Brain microvascular endothelial cell (primary cell): Measurements from ENCODE around the gene RPL39L.

ENCODE experiments used
- DNase-seq: peaks from one replicate; pipeline ENCODE4 v3.0.0-alpha.2; 2020
- H3K27ac ChIP-seq: fragments of 250-450 bp; sonication (Bioruptor Pico); 2 replicates; pipeline ENCODE4 v1.5.1; 2020; ENCODE audit warnings: mild to moderate bottlenecking, moderate library complexity
- H3K27me3 ChIP-seq: fragments of 250-450 bp; sonication (Bioruptor Pico); replicated peaks from 2 replicates; pipeline ENCODE4 v1.5.1; 2020; ENCODE audit warnings: mild to moderate bottlenecking
- H3K36me3 ChIP-seq: fragments of 250-450 bp; sonication (Bioruptor Pico); replicated peaks from 2 replicates; pipeline ENCODE4 v1.5.1; 2020; ENCODE audit warnings: mild to moderate bottlenecking
- H3K4me3 ChIP-seq: 2 replicates; pipeline ENCODE4 v1.5.1; 2011; ENCODE audit warnings: low read depth, mild to moderate bottlenecking, control low read depth, low read length, moderate library complexity
- CTCF ChIP-seq: IDR thresholded peaks from 2 replicates; pipeline ENCODE4 v1.5.1; 2011; ENCODE audit warnings: low read depth, mild to moderate bottlenecking, moderate library complexity, low read length, control low read depth, inconsistent platforms; ENCODE audit errors: missing control alignments
- in situ Hi-C: cut with HindIII; loops from 2 replicates; pipeline ENCODE4 v1.10.0; 2017; ENCODE audit warnings: low sequenced_read_pairs, low pct_ligation_motif_present

Gene RPL39L

GRCh38 chr3:187104933-187105332 is 34.4 kb downstream of the RPL39L start:
- Histone ChIP-seq H3K27me3 (no peaks in the 10 kb centered on the region), H3K4me3 (no peak overlapping the region), H3K27ac (no peak overlapping the region), H3K36me3 (no peaks in the 10 kb centered on the region)
- in situ Hi-C loops: no loop called here
- no peak for DNase-seq
- no peak for TF ChIP-seq CTCF

GRCh38 chr3:187104342-187104741 is 35.0 kb downstream of the RPL39L start:
- DNase-seq: no peak
- Histone ChIP-seq H3K36me3 (no peaks in the 10 kb centered on the region), H3K4me3 (no peak overlapping the region), H3K27me3 (no peaks in the 10 kb centered on the region), H3K27ac (no peak overlapping the region)
- no peak for TF ChIP-seq CTCF
- in situ Hi-C loops: no loop called here

GRCh38 chr3:187103251-187103650 is 36.0 kb downstream of the RPL39L start:
- TF ChIP-seq CTCF: no peak
- Histone ChIP-seq H3K36me3 (no peaks in the 10 kb centered on the region), H3K27ac (no peak overlapping the region), H3K4me3 (no peak overlapping the region), H3K27me3 (no peaks in the 10 kb centered on the region)
- no peak for DNase-seq
- in situ Hi-C loops: no loop called here

- peak overlapping the region; percentile 34 for H3K4me3 ChIP-seq
- DNase-seq: peak; percentile 17
- H3K27me3 ChIP-seq: no peaks in the 10 kb centered on the region
- in situ Hi-C loops: no loop called here
- H3K36me3 ChIP-seq: no peaks in the 10 kb centered on the region
- no peak for TF ChIP-seq CTCF
- H3K27ac ChIP-seq: peak overlapping the region; percentile 82
Observed at GRCh38 chr3:187102073-187102634, 37.1 kb downstream of the RPL39L start.

GRCh38 chr3:187101184-187102072 is 37.9 kb downstream of the RPL39L start:
- H3K4me3 ChIP-seq: peak overlapping the region; percentile 34
- H3K27ac ChIP-seq: peak overlapping the region; percentile 82
- H3K36me3 ChIP-seq: no peaks in the 10 kb centered on the region
- in situ Hi-C loops: no loop called here
- H3K27me3 ChIP-seq: no peaks in the 10 kb centered on the region
- DNase-seq: peak; percentile 81
- TF ChIP-seq CTCF: no peak
